ENCODE data around the gene SEC24B. TPM values are rescaled to one million over a fixed set of nuclear protein-coding genes. Genes with fewer than 3 reads are reported as not detected.

SEC24B gene
- total and polyA plus RNA-seq, 2 experiments from 2014 or later: 9.4 to 32.8 TPM

- peaks cover 44% of the 10 kb centered on the region for H4K20me1 ChIP-seq (replicated peaks; ENCODE audit: insufficient read depth)
- no peak overlapping the region for H2AFZ ChIP-seq
- no peaks in the 10 kb centered on the region for H3K9me2 ChIP-seq (ENCODE audit: insufficient read depth)
- peaks cover 21% of the 10 kb centered on the region for H3K4me1 ChIP-seq (ENCODE audit: insufficient read depth)
- 0 out of 2 replicates have a peak overlapping the region, but pooled peaks have one; percentile 42 for H3K27ac Mint-ChIP-seq
- H3K36me3 Mint-ChIP-seq (ENCODE audit: low read depth): peaks cover 2% of the 10 kb centered on the region; the same call in 2 of the 3 replicates
- no peak for ATAC-seq
- H3K4me2 ChIP-seq: peak overlapping the region; percentile 97
- no peaks in the 10 kb centered on the region for H3K36me3 ChIP-seq (ENCODE audit: insufficient read depth)
- peaks cover 66% of the 10 kb centered on the region for H3K79me2 ChIP-seq (replicated peaks; ENCODE audit: insufficient read depth)
- H3F3A ChIP-seq (replicated peaks; ENCODE audit: low read depth): no peaks in the 10 kb centered on the region
- H3K27ac ChIP-seq (ENCODE audit: low read depth): no peak overlapping the region
- TF ChIP-seq ZNF462 (CRISPR knock-in tag; IDR thresholded peaks at IDR 0.05) (no peak), NANOG (IDR thresholded peaks at IDR 0.05; ENCODE audit: borderline replicate concordance) (no peak), JUNB (IDR thresholded peaks at IDR 0.05; ENCODE audit: unreplicated experiment) (no peak), ETS1 (IDR thresholded peaks at IDR 0.05) (no peak), CTCF (conservative IDR thresholded peaks at IDR 0.05; ENCODE audit: low read depth in 2 of 2) (no peak), EZH2phosphoT487 (IDR thresholded peaks at IDR 0.05; ENCODE audit: unreplicated experiment) (no peak), POLR2AphosphoS5 (IDR thresholded peaks at IDR 0.05; ENCODE audit: low read depth) (no peak), CREB1 (CRISPR knock-in tag; IDR thresholded peaks at IDR 0.05; ENCODE audit: low read depth) (no peak)
- H3K4me1 Mint-ChIP-seq: peaks cover 48% of the 10 kb centered on the region
- H3K27me3 ChIP-seq (ENCODE audit: insufficient read depth): no peaks in the 10 kb centered on the region
- peak overlapping the region; percentile 80 for H3K4me3 Mint-ChIP-seq
- peak overlapping the region; percentile 90 for H3K4me3 ChIP-seq
- H3K27me3 Mint-ChIP-seq (ENCODE audit: insufficient read depth, low read depth, poor library complexity): peaks cover 4% of the 10 kb centered on the region
- no peak for DNase-seq (ENCODE audit: low spot score)
- no peaks in the 10 kb centered on the region for H3K9me3 Mint-ChIP-seq
Measured at GRCh38 chr4:109435635-109436034, 2.0 kb downstream of the SEC24B start.

Measured in GM23338 (cell line).